Measurements from ENCODE around the gene NPW. TPM values are rescaled to one million over a fixed set of nuclear protein-coding genes. Genes with fewer than 3 reads are reported as not detected.

The NPW gene
- total and polyA plus RNA-seq, 2 of the 8 experiments (the other 6 are each of a cell fraction or from before 2014, with no cell fraction given) = 4.0 to 10.3 TPM

GRCh38 chr16:2019921-2020831 is 591 bp downstream of the NPW start (continued):
- TF ChIP-seq HDAC6 (IDR thresholded peaks at IDR 0.05; ENCODE audit: low read depth, low read length) (no peak), TBP (IDR thresholded peaks at IDR 0.05; ENCODE audit: low read depth, low read length) (no peak), EZH2 (IDR thresholded peaks at IDR 0.05; ENCODE audit: low read depth, low read length, severe bottlenecking) (peak; percentile 86), POLR2AphosphoS5 (IDR thresholded peaks at IDR 0.05; ENCODE audit: low read depth, low read length) (no peak), TAF7 (optimal IDR thresholded peaks at IDR 0.05; ENCODE audit: borderline replicate concordance, low read depth, low read length) (no peak), SIRT6 (IDR thresholded peaks at IDR 0.05; ENCODE audit: low read length) (no peak), MAX (IDR thresholded peaks at IDR 0.05) (peak; percentile 92), EGR1 (IDR thresholded peaks at IDR 0.05; ENCODE audit: borderline replicate concordance, low read depth, low read length) (0 out of 2 replicates have a peak, but pooled peaks have one; percentile 23), CTCF (IDR thresholded peaks at IDR 0.05; ENCODE audit: control extremely low read depth in 1 of 3, insufficient read depth in 1 of 3, low read depth in 1 of 3, low read length in 3 of 3) (no peak), RBBP5 (IDR thresholded peaks at IDR 0.05; ENCODE audit: borderline replicate concordance, low read depth, low read length) (no peak), KDM1A (IDR thresholded peaks at IDR 0.05; ENCODE audit: borderline replicate concordance, low read length) (no peak), FOSL1 (IDR thresholded peaks at IDR 0.05; ENCODE audit: insufficient read depth, low read depth, low read length) (no peak), SUZ12 (IDR thresholded peaks at IDR 0.05; ENCODE audit: low read length) (peak; percentile 81)
- TF ChIP-seq, protein P1, sequence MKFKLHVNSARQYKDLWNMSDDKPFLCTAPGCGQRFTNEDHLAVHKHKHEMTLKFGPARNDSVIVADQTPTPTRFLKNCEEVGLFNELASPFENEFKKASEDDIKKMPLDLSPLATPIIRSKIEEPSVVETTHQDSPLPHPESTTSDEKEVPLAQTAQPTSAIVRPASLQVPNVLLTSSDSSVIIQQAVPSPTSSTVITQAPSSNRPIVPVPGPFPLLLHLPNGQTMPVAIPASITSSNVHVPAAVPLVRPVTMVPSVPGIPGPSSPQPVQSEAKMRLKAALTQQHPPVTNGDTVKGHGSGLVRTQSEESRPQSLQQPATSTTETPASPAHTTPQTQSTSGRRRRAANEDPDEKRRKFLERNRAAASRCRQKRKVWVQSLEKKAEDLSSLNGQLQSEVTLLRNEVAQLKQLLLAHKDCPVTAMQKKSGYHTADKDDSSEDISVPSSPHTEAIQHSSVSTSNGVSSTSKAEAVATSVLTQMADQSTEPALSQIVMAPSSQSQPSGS (IDR thresholded peaks at IDR 0.05; ENCODE audit: low read length) = no peak
